ENCODE data around the gene MRPL50.

DNA sequence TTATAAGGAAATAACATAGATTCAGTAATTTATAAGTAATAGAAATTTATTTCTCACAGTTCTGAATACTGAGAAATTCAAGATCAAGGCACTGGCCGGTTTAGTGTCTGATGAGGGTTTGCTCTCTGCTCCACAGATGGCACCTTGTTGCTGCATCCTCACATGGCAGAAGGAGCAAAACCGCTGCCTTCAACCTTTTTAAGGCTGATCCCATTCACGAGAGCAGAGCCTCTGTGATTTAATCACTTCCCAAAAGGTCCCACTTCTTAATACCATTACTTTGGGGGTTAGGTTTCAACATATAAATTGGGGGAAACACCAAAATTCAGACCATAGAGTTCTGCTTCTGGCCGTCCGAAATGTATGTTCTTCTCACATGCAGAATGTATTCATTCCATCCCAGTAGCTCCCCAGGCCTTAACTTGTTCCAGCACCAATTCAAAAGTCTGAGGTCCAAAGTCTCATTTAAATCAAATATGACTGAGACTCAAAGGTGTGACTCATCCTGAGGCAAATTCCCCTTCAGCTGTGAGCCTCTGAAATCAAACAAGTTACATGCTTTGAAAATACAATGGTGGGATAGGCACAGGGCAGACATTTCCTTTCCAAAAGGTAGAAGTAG, 44.2 kb downstream of the MRPL50 start:
- no peak for TF ChIP-seq POLR2A (IDR thresholded peaks at IDR 0.05)
- TF ChIP-seq, protein P1, sequence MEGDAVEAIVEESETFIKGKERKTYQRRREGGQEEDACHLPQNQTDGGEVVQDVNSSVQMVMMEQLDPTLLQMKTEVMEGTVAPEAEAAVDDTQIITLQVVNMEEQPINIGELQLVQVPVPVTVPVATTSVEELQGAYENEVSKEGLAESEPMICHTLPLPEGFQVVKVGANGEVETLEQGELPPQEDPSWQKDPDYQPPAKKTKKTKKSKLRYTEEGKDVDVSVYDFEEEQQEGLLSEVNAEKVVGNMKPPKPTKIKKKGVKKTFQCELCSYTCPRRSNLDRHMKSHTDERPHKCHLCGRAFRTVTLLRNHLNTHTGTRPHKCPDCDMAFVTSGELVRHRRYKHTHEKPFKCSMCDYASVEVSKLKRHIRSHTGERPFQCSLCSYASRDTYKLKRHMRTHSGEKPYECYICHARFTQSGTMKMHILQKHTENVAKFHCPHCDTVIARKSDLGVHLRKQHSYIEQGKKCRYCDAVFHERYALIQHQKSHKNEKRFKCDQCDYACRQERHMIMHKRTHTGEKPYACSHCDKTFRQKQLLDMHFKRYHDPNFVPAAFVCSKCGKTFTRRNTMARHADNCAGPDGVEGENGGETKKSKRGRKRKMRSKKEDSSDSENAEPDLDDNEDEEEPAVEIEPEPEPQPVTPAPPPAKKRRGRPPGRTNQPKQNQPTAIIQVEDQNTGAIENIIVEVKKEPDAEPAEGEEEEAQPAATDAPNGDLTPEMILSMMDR (IDR thresholded peaks at IDR 0.05) = no peak
- TF ChIP-seq EP300 (IDR thresholded peaks at IDR 0.05; ENCODE audit: low read depth) = no peak
- TF ChIP-seq POLR2AphosphoS5 (IDR thresholded peaks at IDR 0.05) = peak in 2 of 3 donors; percentile 18 to 43

All from transverse colon (tissue), 4 donors.